Right kidney (tissue), 1 donor: ENCODE data around the gene SPA17.
A peak's percentile ranks its signal among the peaks of the same experiment; 100 is the strongest.

Experiments
- DNase-seq: peaks from one replicate; pipeline ENCODE4 v3.0.0-alpha.2; 2016

Gene SPA17

DNA sequence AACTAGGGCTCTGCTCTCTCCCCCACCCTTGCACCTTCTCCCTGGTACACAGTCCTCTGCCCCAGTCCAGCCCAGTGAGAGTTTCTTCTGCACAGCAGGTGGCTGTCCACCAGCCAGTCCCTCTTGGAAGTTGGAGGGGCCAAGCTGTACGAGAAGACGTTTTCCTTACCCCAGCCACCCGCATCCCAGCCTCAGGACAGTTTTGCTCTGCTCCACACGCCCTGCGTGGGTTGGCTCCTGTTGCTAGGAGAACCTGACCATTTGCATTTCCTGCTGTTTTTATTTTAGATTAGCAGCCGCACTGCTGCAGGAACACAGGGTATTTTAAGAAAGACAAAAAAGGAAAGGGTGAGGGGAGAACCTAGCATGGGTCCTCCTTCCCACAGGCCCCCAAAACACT lies 48.5 kb downstream of the SPA17 start:
- DNase-seq, result no peak

GRCh38 chr11:124724979-124725718 lies 51.4 kb downstream of the SPA17 start:
- peak; percentile 42 for DNase-seq

DNA sequence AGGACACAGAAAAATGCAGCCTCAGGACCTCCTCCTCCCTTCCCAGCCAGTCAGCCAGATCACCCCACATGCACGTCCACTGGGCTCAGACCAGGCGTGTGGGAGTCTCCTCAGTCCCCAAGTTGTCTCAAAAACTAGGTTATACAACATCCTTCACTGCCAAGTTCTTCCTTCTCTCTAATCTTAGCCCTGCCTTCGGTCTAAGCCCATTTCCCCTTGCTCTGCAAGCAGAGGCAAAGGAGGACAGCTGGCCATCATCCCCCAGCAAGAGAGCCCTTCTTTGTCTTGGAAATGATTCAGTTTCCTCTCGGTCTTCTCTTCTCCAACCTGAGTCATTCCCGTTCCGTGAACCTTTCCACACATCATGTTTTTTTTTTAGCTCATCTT lies 52.0 kb downstream of the SPA17 start:
- peak; percentile 12 for DNase-seq

- no peak for DNase-seq
Observed at GRCh38 chr11:124727474-124727873, 53.8 kb downstream of the SPA17 start.

DNA sequence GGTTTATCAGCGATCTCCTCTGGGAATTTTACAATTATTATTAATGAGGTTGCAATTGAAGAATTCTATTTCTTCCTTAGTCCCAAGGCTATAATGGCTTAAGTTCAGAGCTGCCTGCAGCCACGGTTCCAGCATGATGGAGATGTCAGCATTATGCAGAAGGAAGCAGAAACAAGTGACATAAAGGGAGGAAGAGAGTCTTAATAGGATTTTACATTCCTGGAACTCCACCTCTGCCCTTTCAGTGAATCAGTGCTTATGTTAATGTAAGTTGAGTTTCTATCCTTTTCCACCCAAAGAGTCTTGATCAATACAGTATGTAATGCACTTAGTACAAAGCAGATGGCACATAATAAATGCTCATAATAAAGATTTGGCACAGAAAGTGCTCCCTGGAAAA lies 54.4 kb downstream of the SPA17 start:
- DNase-seq, result no peak

- DNase-seq, result no peak
Observed at GRCh38 chr11:124729571-124729970, 55.9 kb downstream of the SPA17 start.

- no peak for DNase-seq
Observed at GRCh38 chr11:124732230-124732629, 58.5 kb downstream of the SPA17 start.

DNA sequence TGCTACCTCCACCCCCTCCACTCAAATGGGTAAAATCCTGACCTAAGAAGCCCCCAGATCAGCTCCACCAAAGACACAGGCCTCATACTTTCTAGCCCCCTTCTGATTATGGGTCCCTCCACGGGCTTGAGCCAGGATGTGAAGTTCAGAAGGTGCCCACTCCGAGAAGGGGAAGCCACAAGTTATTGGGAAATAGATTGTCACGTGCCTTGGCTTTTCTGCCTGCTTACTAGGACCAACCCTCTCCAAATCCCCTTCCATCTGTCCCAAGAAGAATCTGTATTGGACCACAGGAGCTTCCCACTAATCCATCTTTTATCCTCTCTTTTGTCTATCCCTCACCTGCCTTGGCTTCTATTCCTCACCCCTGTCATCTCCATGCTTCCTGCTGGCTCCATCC lies 63.0 kb downstream of the SPA17 start:
- no peak for DNase-seq

DNA sequence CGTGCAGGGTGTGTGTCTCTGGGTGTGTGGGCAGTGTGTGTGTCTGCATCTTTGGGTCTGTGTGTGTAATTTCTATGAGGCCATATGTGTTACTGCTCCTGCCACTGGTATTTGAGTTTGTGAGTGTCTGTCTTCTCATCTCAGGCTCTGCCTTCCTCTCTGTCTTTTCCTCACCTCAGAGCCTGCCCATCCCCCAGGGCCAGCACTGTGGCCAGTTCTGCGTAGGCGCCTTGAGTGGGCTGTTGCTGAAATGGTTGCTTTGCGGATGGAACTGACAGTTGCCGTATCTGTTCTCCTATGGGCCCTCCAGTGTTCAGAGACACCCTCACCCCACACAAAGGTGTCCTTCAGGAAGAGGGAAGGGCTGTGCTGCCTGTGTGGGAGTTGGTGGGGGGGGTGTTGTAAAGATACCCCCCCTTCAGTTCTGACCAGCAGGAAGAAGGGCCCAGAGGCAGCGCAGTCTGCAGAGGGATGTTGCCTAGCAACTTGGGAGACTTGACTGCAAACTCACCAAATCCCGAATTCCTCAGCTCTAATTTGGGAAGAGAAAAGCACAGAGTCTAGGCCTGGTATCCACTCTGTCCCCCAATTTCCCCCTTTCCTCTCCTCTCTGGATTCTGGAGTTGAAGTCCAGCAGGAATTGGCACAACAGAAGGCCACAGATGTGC lies 64.1 kb downstream of the SPA17 start:
- DNase-seq, result no peak

- peak; percentile 7 for DNase-seq
Observed at GRCh38 chr11:124738713-124739478, 65.2 kb downstream of the SPA17 start.

GRCh38 chr11:124739479-124740276 lies 66.0 kb downstream of the SPA17 start, which contains the start of gene NRGN:
TSS of gene NRGN (plus strand) at chr11:124739942. CDS start at chr11:124740085, 143 bp downstream.
- DNase-seq, result peak; percentile 84

- no peak for DNase-seq
Observed at GRCh38 chr11:124740277-124740882, 66.7 kb downstream of the SPA17 start.

DNA sequence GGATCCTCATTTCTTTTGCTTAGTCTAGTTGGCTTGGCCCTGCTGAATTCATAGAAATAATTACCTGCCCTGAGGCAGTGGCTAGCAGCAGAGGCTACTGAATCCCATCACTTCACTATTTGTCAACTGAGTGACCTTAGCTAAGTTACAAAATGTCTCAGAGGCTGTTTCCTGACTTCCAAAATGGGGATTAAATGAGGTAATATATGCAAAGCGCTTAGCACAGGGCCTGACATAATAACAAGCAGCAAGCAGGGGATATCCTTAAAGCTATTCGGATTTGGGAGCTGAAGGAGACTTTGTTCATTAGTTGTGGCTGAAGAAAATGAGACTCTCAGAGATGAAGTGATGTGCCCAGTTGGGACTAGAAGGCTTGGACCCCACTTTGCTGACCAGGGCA lies 68.9 kb downstream of the SPA17 start:
- DNase-seq, result no peak

DNA sequence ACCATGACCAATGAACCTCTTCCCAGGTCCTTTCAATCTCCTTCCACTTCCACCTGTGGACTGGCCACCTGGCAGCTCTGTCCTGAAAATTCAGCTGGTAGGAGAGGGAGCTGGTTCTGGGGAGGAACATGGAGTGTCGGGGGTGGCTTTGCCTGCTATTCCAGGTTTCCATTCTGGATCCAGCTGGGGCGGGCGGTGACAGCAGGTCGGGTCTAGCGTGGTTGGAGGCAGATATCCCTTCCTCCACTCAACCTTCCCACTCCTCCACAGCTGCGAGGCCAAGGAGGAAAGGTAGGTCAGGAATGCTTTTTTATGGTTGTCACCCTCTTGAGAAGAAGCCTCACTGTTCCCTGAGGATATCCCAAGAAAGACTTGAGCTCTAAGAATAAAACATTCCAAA lies 69.3 kb downstream of the SPA17 start:
- DNase-seq, result no peak

- DNase-seq, result peak; percentile 22
Observed at GRCh38 chr11:124745270-124745834, 71.6 kb downstream of the SPA17 start.

DNA sequence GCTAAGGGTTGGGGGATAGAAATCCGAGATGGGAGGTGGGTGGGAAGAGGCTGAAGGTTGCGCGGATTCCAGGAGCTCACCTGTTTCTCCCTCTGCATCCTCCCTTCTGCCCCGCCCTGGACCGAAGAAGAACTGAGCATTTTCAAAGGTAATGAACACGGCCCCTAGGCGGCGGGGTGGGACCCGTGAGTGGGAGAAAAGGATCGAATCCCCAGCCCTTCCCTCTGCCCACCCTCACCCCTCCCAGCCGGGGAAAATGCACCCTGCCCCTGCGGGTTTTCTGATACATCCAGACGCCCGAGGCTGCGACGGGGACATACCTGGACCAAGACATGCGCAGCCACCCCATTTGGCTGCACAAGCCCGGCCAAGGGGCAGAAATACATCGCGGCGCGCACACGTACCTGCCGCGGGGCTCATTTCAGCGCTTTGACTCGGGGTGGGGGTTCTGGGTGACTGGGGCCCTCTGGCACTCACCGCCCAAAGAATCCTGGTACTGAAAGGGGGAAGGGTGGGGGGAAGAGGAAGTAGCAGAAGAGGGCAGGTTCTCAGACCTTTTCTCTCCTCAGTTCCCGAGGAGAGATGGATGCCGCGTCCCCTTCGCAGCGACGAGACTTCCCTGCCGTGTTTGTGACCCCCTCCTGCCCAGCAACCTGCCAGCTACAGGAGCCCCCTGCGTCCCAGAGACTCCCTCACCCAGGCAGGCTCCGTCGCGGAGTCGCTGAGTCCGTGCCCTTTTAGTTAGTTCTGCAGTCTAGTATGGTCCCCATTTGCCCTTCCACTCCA lies 72.3 kb downstream of the SPA17 start:
- peak; percentile 45 for DNase-seq

DNA sequence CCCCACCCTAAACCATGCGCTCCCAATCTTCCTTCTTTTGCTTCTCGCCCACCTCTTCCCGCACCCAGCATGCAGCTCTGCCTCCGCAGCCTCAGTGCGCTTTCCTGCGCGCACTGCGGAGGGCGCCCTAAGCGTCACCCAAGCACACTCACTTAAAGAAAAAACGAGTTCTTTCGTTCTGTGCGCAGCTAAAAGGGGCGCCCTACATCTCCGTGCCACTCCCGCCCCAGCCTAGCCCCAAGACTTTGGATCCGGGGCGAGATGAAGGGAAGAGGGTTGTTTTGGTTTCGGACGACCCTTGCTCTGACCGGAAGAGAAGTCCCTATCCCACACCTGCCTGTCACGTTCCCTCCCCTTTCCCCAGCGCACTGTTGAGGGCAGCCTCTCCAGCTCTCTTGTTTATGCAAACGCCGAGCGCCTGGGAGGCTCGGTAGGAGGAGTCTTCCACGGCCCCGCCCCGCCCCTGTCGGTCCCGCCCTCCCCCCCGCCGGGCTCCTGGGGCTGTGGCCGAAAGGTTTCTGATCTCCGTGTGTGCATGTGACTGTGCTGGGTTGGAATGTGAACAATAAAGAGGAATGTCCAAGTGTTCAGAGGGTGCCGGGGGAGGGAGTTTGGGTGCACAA lies 73.0 kb downstream of the SPA17 start:
- peak; percentile 76 for DNase-seq
